H9 (cell line): ENCODE data around the gene PLXNA4. TPM values are rescaled to one million over a fixed set of nuclear protein-coding genes. Genes with fewer than 3 reads are reported as not detected.
A peak's percentile ranks its signal among the peaks of the same experiment; 100 is the strongest.

Source experiments
- DNase-seq: peaks from one replicate; pipeline ENCODE4 v3.0.0-alpha.2; 2017
- H2AFZ ChIP-seq: one replicate; pipeline ENCODE4 v1.6.1; 2013; ENCODE audit warnings: mild to moderate bottlenecking, low read length, control low read depth, moderate library complexity
- H2AK5ac ChIP-seq: 2 replicates; pipeline ENCODE4 v1.6.1; 2013; ENCODE audit warnings: low read length, control low read depth, mixed read lengths; ENCODE audit not compliant: insufficient read length
- H2BK120ac ChIP-seq: one replicate; pipeline ENCODE4 v1.6.1; 2013; ENCODE audit warnings: low read depth, mild to moderate bottlenecking, low read length, control low read depth, inconsistent platforms; ENCODE audit not compliant: poor library complexity, severe bottlenecking
- H2BK12ac ChIP-seq: 2 replicates; pipeline ENCODE4 v1.6.1; 2013; ENCODE audit warnings: low read length, control low read depth, mixed read lengths, low read depth; ENCODE audit not compliant: insufficient read length
- H2BK15ac ChIP-seq: 2 replicates; pipeline ENCODE4 v1.6.1; 2013; ENCODE audit warnings: low read depth, low read length, control low read depth
- H2BK20ac ChIP-seq: one replicate; pipeline ENCODE4 v1.6.1; 2013; ENCODE audit warnings: low read depth, mild to moderate bottlenecking, low read length, control low read depth, inconsistent platforms; ENCODE audit not compliant: poor library complexity, severe bottlenecking
- H2BK5ac ChIP-seq: 2 replicates; pipeline ENCODE4 v1.6.1; 2013; ENCODE audit warnings: low read length, control low read depth, mixed read lengths; ENCODE audit not compliant: insufficient read length
- H3K14ac ChIP-seq: 2 replicates; pipeline ENCODE4 v1.6.1; 2013; ENCODE audit warnings: low read length, control low read depth; ENCODE audit not compliant: insufficient read depth
- H3K18ac ChIP-seq: 2 replicates; pipeline ENCODE4 v1.6.1; 2013; ENCODE audit warnings: low read depth, mild to moderate bottlenecking, mixed read lengths, low read length, control low read depth; ENCODE audit not compliant: insufficient read length
- H3K23ac ChIP-seq: 2 replicates; pipeline ENCODE4 v1.6.1; 2013; ENCODE audit warnings: low read length, control low read depth, mixed read lengths, low read depth; ENCODE audit not compliant: insufficient read length
- H3K23me2 ChIP-seq: 2 replicates; pipeline ENCODE4 v1.6.1; 2013; ENCODE audit warnings: low read depth, mild to moderate bottlenecking, mixed read lengths, low read length, control low read depth; ENCODE audit not compliant: insufficient read length, poor library complexity, severe bottlenecking
- H3K27ac ChIP-seq: 2 replicates; pipeline ENCODE4 v1.5.1; 2013; ENCODE audit warnings: low read length, control low read depth, mixed read lengths, low read depth; ENCODE audit not compliant: insufficient read length
- H3K27me3 ChIP-seq: 2 replicates; pipeline ENCODE4 v1.6.1; 2013; ENCODE audit warnings: low read length, control low read depth, inconsistent platforms; ENCODE audit not compliant: insufficient read depth
- H3K4ac ChIP-seq: 2 replicates; pipeline ENCODE4 v1.6.1; 2013; ENCODE audit warnings: low read depth, mild to moderate bottlenecking, control low read depth, inconsistent platforms, low read length, moderate library complexity
- H3K4me1 ChIP-seq: 2 replicates; pipeline ENCODE4 v1.6.1; 2013; ENCODE audit warnings: low read length, control low read depth, inconsistent platforms; ENCODE audit not compliant: insufficient read depth
- H3K4me2 ChIP-seq: 2 replicates; pipeline ENCODE4 v1.6.1; 2013; ENCODE audit warnings: low read length, control low read depth, mixed read lengths; ENCODE audit not compliant: insufficient read length, insufficient read depth
- H3K56ac ChIP-seq: 2 replicates; pipeline ENCODE4 v1.6.1; 2013; ENCODE audit warnings: low read depth, mild to moderate bottlenecking, mixed read lengths, low read length, control low read depth; ENCODE audit not compliant: insufficient read length
- H3K79me1 ChIP-seq: 2 replicates; pipeline ENCODE4 v1.6.1; 2013; ENCODE audit warnings: low read depth, mild to moderate bottlenecking, moderate library complexity, low read length, control low read depth, inconsistent platforms; ENCODE audit not compliant: insufficient read depth, poor library complexity, severe bottlenecking
- H3K79me2 ChIP-seq: 2 replicates; pipeline ENCODE4 v1.6.1; 2013; ENCODE audit warnings: low read length, control low read depth, inconsistent platforms; ENCODE audit not compliant: insufficient read depth
- H3K9ac ChIP-seq: 2 replicates; pipeline ENCODE4 v1.6.1; 2013; ENCODE audit warnings: low read length, control low read depth, mixed read lengths; ENCODE audit not compliant: insufficient read length; ENCODE audit errors: extremely low read depth
- H3K9me3 ChIP-seq: one replicate; pipeline ENCODE4 v1.6.1; 2013; ENCODE audit warnings: low read depth, low read length, inconsistent platforms; ENCODE audit not compliant: control insufficient read depth
- H3T11ph ChIP-seq: one replicate; pipeline ENCODE4 v1.6.1; 2013; ENCODE audit warnings: mild to moderate bottlenecking, low read length, control low read depth, inconsistent platforms
- H4K20me1 ChIP-seq: one replicate; pipeline ENCODE4 v1.6.1; 2013; ENCODE audit not compliant: control insufficient read depth, insufficient read length, insufficient read depth
- H4K5ac ChIP-seq: 2 replicates; pipeline ENCODE4 v1.6.1; 2013; ENCODE audit warnings: low read depth, mild to moderate bottlenecking, mixed read lengths, low read length, control low read depth; ENCODE audit not compliant: insufficient read length
- H4K8ac ChIP-seq: replicated peaks from 2 replicates; pipeline ENCODE4 v1.6.1; 2013; ENCODE audit warnings: low read length, control low read depth, mixed read lengths, low read depth; ENCODE audit not compliant: insufficient read length
- H4K91ac ChIP-seq: 2 replicates; pipeline ENCODE4 v1.6.1; 2013; ENCODE audit warnings: low read depth, mild to moderate bottlenecking, moderate library complexity, mixed read lengths, low read length, control low read depth; ENCODE audit not compliant: insufficient read length
- H3K27ac Mint-ChIP-seq, 3 experiments: 2 replicates in 2 of 3; 3 replicates in 1 of 3; pipeline ENCODE4 v1.8.0; 2020 to 2021; ENCODE audit warnings: mixed read lengths in 3 of 3, mild to moderate bottlenecking in 1 of 3, moderate library complexity in 1 of 3
- H3K27me3 Mint-ChIP-seq: 2 replicates; pipeline ENCODE4 v1.8.0; 2021; ENCODE audit warnings: low read depth, mild to moderate bottlenecking, moderate library complexity, mixed read lengths
- H3K36me3 Mint-ChIP-seq, 3 experiments: 2 replicates in 2 of 3; 3 replicates in 1 of 3; pipeline ENCODE4 v1.8.0; 2020 to 2021; ENCODE audit warnings: low read depth in 3 of 3, mixed read lengths in 3 of 3; ENCODE audit not compliant: insufficient read depth in 1 of 3
- H3K4me1 Mint-ChIP-seq, 2 experiments: 2 replicates each; pipeline ENCODE4 v1.8.0; 2020; ENCODE audit warnings: mixed read lengths in 2 of 2
- H3K4me3 Mint-ChIP-seq, 2 experiments: 2 replicates in 1 of 2; 3 replicates in 1 of 2; pipeline ENCODE4 v1.8.0; 2020 to 2021; ENCODE audit warnings: mild to moderate bottlenecking in 2 of 2, mixed read lengths in 2 of 2, moderate library complexity in 1 of 2
- H3K9me3 Mint-ChIP-seq, 2 experiments: 2 replicates in 1 of 2; 3 replicates in 1 of 2; pipeline ENCODE4 v1.8.0; 2020; ENCODE audit warnings: mild to moderate bottlenecking in 2 of 2, mixed read lengths in 2 of 2, moderate library complexity in 1 of 2
- WGBS: extraction: QIAGEN DNeasy Blood & Tissue Kit; methylation state at CpG from one replicate; pipeline ENCODE4 v1.1.7; 2013; ENCODE audit warnings: missing lambda C conversion rate, low lambda C conversion rate, mixed read lengths; ENCODE audit not compliant: insufficient read length; ENCODE audit errors: extremely low coverage; 5-methylcytosine and 5-hydroxymethylcytosine counted together
- total RNA-seq: library from RNA; stranded (reverse); gene quantifications from 2 replicates; pipeline ENCODE4 v1.2.1, GENCODE V29; 2021
- TF ChIP-seq, protein P1 (sequence below): fragments of 200-600 bp; sonication (generic); conservative IDR thresholded peaks from 3 replicates; pipeline ENCODE4 v1.8.0; 2021; ENCODE audit warnings: antibody characterized with exemption, mild to moderate bottlenecking

The PLXNA4 gene
- total RNA-seq, 1 experiment from 2014 or later: 0.35 TPM

GRCh38 chr7:132395361-132395760, 180.9 kb downstream of the PLXNA4 start:
- Histone ChIP-seq H3K4me2 (no peak overlapping the region), H2BK12ac (no peak overlapping the region), H3K23ac (no peak overlapping the region), H3K18ac (no peak overlapping the region), H4K91ac (no peak overlapping the region), H3K23me2 (no peaks in the 10 kb centered on the region), H3K9ac (no peak overlapping the region), H3K4me1 (no peaks in the 10 kb centered on the region), H2BK15ac (no peak overlapping the region), H2BK20ac (no peak overlapping the region), H3K4ac (no peak overlapping the region), H3K27me3 (no peaks in the 10 kb centered on the region), H2AK5ac (no peak overlapping the region), H3K79me2 (no peaks in the 10 kb centered on the region), H4K5ac (no peak overlapping the region), H4K20me1 (no peaks in the 10 kb centered on the region), H3K27ac (no peak overlapping the region), H3K14ac (no peak overlapping the region), H3K9me3 (no peaks in the 10 kb centered on the region), H3K56ac (no peak overlapping the region), H2BK120ac (no peak overlapping the region), H2AFZ (no peak overlapping the region), H3T11ph (no peak overlapping the region), H4K8ac (no peak overlapping the region), H3K79me1 (no peaks in the 10 kb centered on the region), H2BK5ac (no peak overlapping the region)
- H3K4me3 Mint-ChIP-seq: no peak overlapping the region
- WGBS: no CpG with 5 or more reads among the region's 4 CpGs
- H3K27me3 Mint-ChIP-seq: no peaks in the 10 kb centered on the region; the same call in none of the 2 replicates
- no peaks in the 10 kb centered on the region for H3K9me3 Mint-ChIP-seq
- no peaks in the 10 kb centered on the region for H3K36me3 Mint-ChIP-seq
- TF ChIP-seq, protein P1, sequence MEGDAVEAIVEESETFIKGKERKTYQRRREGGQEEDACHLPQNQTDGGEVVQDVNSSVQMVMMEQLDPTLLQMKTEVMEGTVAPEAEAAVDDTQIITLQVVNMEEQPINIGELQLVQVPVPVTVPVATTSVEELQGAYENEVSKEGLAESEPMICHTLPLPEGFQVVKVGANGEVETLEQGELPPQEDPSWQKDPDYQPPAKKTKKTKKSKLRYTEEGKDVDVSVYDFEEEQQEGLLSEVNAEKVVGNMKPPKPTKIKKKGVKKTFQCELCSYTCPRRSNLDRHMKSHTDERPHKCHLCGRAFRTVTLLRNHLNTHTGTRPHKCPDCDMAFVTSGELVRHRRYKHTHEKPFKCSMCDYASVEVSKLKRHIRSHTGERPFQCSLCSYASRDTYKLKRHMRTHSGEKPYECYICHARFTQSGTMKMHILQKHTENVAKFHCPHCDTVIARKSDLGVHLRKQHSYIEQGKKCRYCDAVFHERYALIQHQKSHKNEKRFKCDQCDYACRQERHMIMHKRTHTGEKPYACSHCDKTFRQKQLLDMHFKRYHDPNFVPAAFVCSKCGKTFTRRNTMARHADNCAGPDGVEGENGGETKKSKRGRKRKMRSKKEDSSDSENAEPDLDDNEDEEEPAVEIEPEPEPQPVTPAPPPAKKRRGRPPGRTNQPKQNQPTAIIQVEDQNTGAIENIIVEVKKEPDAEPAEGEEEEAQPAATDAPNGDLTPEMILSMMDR: no peak
- no peak for DNase-seq
- H3K4me1 Mint-ChIP-seq: peaks cover 4 to 16% of the 10 kb centered on the region in 2 experiments
- peak overlapping the region in 1 of 3 experiments; percentile 10; a peak in 1 of 7 replicates for H3K27ac Mint-ChIP-seq
